PC-9 (cell line): ENCODE results near the gene RILP. TPM values are rescaled to one million over a fixed set of nuclear protein-coding genes. Genes with fewer than 3 reads are reported as not detected.

ENCODE experiments used
- BruUV-seq: library from RNA; stranded (reverse); fragments of 400-500 nt; replicated peaks from 2 replicates; lab custom pipeline; 2021; lab: Mats Ljungman, UMichigan
- CTCF ChIA-PET: fragments of 300-600 bp; sonication (Branson Sonifier 250); formaldehyde crosslinking; loops from one replicate; lab custom pipeline; 2022; ENCODE audit warnings: antibody characterized with exemption; lab: Charles Lee
- POLR2A ChIA-PET: fragments of 300-600 bp; sonication (Branson Sonifier 250); formaldehyde crosslinking; loops from one replicate; lab custom pipeline; 2022; ENCODE audit warnings: antibody characterized with exemption; ENCODE audit not compliant: unreplicated experiment; lab: Charles Lee
- DNase-seq, 2 experiments: peaks; one replicate each; pipeline versions ENCODE4 v3.0.0 to v3.0.0-alpha.2; 2015 to 2022; ENCODE audit warnings: mixed read lengths in 1 of 2
- H2AFZ ChIP-seq: fragments of 200-600 bp; sonication (generic); 2 replicates; pipeline ENCODE4 v1.8.1; 2017; ENCODE audit warnings: antibody characterized with exemption
- H3F3A ChIP-seq: fragments of 200-600 bp; sonication (generic); 2 replicates; pipeline ENCODE4 v1.8.1; 2017; ENCODE audit warnings: antibody characterized with exemption, mild to moderate bottlenecking, low read depth; ENCODE audit not compliant: insufficient read depth
- H3K27ac ChIP-seq: fragments of 200-600 bp; sonication (generic); 2 replicates; pipeline ENCODE4 v1.6.1; 2016; ENCODE audit warnings: mixed run types
- H3K27me3 ChIP-seq: fragments of 200-600 bp; sonication (generic); 2 replicates; pipeline ENCODE4 v1.6.1; 2016; ENCODE audit warnings: low read depth, mixed run types; ENCODE audit not compliant: insufficient read depth
- H3K36me3 ChIP-seq: fragments of 200-600 bp; sonication (generic); 2 replicates; pipeline ENCODE4 v1.6.1; 2016; ENCODE audit warnings: low read depth, mixed run types
- H3K4me1 ChIP-seq: fragments of 200-600 bp; sonication (generic); replicated peaks from 2 replicates; pipeline ENCODE4 v1.6.1; 2016; ENCODE audit warnings: mixed run types; ENCODE audit not compliant: insufficient read depth
- H3K4me2 ChIP-seq: fragments of 200-600 bp; sonication (generic); 2 replicates; pipeline ENCODE4 v1.6.1; 2017; ENCODE audit warnings: mixed run types
- H3K4me3 ChIP-seq: fragments of 200-600 bp; sonication (generic); 2 replicates; pipeline ENCODE4 v1.6.1; 2016; ENCODE audit warnings: mixed run types
- H3K79me2 ChIP-seq: fragments of 200-600 bp; sonication (generic); 2 replicates; pipeline ENCODE4 v1.6.1; 2017; ENCODE audit warnings: low read depth, mixed run types
- H3K9me2 ChIP-seq: fragments of 200-600 bp; sonication (generic); 2 replicates; pipeline ENCODE4 v1.8.1; 2017; ENCODE audit warnings: mild to moderate bottlenecking; ENCODE audit not compliant: insufficient read depth
- H3K9me3 ChIP-seq: fragments of 200-600 bp; sonication (generic); 2 replicates; pipeline ENCODE4 v1.8.1; 2016; ENCODE audit warnings: low read depth; ENCODE audit not compliant: insufficient read depth
- H4K20me1 ChIP-seq: fragments of 200-600 bp; sonication (generic); 2 replicates; pipeline ENCODE4 v1.8.1; 2017; ENCODE audit not compliant: insufficient read depth
- EZH2 ChIP-seq: fragments of 200-600 bp; sonication (generic); IDR thresholded peaks from 2 replicates; pipeline ENCODE4 v1.8.0; 2017; ENCODE audit warnings: antibody characterized with exemption, low read depth
- intact Hi-C: fragments of 100-400 bp; cut with micrococcal nuclease; formaldehyde crosslinking; loops from one replicate; pipeline ENCODE4 v1.10.0; 2022; ENCODE audit not compliant: unreplicated experiment
- total RNA-seq: library from RNA; stranded (reverse); gene quantifications from 2 replicates; pipeline ENCODE4 v1.2.3, GENCODE V29; 2021
- TF ChIP-seq, protein P1 (sequence below): fragments of 200-600 bp; sonication (generic); conservative IDR thresholded peaks from 2 replicates; pipeline ENCODE4 v1.6.1; 2017; ENCODE audit warnings: mixed run types, antibody characterized with exemption, mild to moderate bottlenecking, moderate library complexity

RILP gene
- total RNA-seq, 1 experiment from 2014 or later = 9.6 TPM

DNA sequence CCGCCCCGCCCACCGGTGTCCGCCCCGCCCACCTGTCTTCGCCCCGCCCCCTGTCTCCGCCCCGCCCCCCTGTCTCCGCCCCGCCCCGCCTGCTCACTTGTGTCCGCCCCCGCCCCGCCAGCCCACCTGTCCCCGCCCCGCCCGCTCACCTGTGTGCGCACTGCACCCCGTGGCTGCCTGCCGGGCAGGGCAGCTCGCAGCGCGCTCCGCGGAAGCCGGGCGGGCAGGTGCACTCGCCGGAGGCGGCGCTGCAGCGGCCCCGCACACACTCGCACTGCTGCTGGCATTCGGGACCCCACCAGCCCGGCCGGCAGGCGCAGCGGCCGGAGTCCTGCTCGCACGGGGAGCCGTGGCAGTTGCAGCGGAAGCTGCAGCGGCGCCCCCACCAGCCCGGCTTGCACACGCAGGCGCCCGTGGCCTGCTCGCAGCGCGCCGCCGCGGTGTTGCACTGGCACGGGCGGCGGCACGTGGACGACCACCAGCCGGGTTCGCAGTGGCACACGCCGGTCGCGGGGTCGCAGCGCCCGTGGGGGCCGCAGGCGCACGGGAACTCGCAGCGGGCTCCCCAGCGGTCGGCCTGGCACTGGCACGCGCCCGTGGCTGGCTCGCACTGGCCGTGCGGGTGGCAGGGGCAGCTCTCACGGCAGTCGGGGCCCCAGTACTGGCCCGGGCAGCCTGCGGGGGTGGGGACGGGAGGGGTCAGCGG lies 6.2 kb downstream of the RILP start:
- Histone ChIP-seq H3F3A (peaks cover 8% of the 10 kb centered on the region; the same call in 1 of the 2 replicates), H3K4me2 (peak overlapping the region; percentile 87), H3K4me3 (peak overlapping the region; percentile 86), H3K27me3 (no peaks in the 10 kb centered on the region), H3K27ac (no peak overlapping the region), H2AFZ (peak overlapping the region; percentile 79), H3K79me2 (no peaks in the 10 kb centered on the region), H3K36me3 (no peaks in the 10 kb centered on the region), H3K4me1 (peaks cover 24% of the 10 kb centered on the region), H3K9me3 (no peaks in the 10 kb centered on the region), H3K9me2 (no peaks in the 10 kb centered on the region), H4K20me1 (no peaks in the 10 kb centered on the region)
- DNase-seq = peak; percentile 72 to 89
- intact Hi-C loops = loop anchor here (2.0 to 10.0 kb wide), 3 partner anchors 81 to 761 kb away; partner anchors contain the start of genes MNT and PITPNA
- BruUV-seq = no TSS peak
- TF ChIP-seq, protein P1, sequence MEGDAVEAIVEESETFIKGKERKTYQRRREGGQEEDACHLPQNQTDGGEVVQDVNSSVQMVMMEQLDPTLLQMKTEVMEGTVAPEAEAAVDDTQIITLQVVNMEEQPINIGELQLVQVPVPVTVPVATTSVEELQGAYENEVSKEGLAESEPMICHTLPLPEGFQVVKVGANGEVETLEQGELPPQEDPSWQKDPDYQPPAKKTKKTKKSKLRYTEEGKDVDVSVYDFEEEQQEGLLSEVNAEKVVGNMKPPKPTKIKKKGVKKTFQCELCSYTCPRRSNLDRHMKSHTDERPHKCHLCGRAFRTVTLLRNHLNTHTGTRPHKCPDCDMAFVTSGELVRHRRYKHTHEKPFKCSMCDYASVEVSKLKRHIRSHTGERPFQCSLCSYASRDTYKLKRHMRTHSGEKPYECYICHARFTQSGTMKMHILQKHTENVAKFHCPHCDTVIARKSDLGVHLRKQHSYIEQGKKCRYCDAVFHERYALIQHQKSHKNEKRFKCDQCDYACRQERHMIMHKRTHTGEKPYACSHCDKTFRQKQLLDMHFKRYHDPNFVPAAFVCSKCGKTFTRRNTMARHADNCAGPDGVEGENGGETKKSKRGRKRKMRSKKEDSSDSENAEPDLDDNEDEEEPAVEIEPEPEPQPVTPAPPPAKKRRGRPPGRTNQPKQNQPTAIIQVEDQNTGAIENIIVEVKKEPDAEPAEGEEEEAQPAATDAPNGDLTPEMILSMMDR = no peak; the same call in 1 of the 2 replicates
- TF ChIP-seq EZH2 = no peak
- ChIA-PET CTCF (interaction anchor here (0.5 to 0.6 kb wide), 2 partner anchors 11 to 83 kb away, joined by 3 read pairs; no protein-coding TSS in a partner anchor), POLR2A (interaction anchor here (0.6 to 0.8 kb wide), 3 partner anchors 81 to 376 kb away, joined by 3 to 10 read pairs (median 5); partner anchors contain the start of gene PITPNA)

DNA sequence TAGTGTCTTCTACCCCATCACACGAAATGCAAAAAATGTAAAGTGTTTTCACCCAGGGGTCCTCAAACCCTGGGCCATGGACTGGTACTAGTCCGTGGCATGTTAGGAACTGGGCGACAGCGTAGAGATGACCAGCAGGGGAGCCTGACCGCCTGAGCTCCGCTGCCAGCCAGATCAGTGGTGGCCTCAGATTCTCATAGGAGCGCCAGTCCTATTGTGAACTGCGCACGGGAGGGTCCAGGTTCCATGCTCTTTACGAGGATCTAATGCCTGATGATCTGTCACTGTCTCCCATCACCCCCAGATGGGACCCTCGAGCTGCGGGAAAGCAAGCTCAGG lies 8.6 kb downstream of the RILP start:
- intact Hi-C loops = loop anchor here (10.0 kb wide), 2 partner anchors 276 to 764 kb away; partner anchors contain the start of gene MNT
- Histone ChIP-seq H3K9me3 (no peaks in the 10 kb centered on the region), H3F3A (peaks cover 5% of the 10 kb centered on the region; the same call in 1 of the 2 replicates), H3K79me2 (no peaks in the 10 kb centered on the region), H3K27ac (no peak overlapping the region), H3K4me3 (no peak overlapping the region), H3K36me3 (no peaks in the 10 kb centered on the region), H3K4me1 (peaks cover 24% of the 10 kb centered on the region), H3K27me3 (no peaks in the 10 kb centered on the region), H4K20me1 (no peaks in the 10 kb centered on the region), H3K9me2 (no peaks in the 10 kb centered on the region), H3K4me2 (no peak overlapping the region), H2AFZ (no peak overlapping the region)
- ChIA-PET CTCF (no interaction called here), POLR2A (interaction anchor here (0.5 kb wide), 1 partner anchor 661 kb away, joined by 6 read pairs; the partner anchor contains the start of gene NXN)
- TF ChIP-seq, protein P1 = no peak
- TF ChIP-seq EZH2 = no peak
- DNase-seq = no peak
- no TSS peak for BruUV-seq

DNA sequence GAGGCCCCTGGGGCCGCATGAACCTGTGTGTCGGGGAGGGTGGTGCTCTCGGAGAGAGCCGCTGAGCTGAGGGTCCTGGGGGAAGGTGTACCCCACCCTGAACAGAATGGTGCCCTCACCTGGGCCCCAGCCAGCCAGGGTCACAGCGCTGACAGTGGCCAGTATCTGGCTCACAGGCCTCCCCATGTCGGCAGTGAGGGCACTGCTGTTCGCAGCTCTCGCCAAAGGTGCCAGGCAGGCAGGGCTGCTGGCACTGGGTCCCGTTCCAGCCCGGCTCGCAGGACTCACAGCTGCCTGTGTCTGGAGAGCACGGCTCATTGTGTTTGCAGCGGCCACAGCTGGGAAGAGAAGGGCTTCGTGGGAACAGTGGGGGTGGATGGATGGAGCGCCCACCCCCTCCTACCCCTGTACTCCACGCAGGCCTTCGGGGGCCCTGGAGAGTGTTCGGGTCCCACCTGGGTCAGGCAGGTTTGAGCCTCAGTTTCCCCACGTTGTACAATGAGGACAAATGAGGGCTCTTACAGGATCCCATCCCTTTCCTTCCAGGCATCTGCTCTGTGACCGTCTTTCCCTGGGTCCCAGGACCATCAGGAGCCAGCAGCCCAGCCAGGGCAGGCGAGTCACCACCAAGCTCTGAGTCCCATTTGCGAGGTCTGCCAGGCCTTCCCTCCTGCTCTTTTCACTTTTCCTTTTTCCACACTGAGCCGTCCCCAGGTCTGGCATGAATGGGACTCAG lies 9.2 kb downstream of the RILP start:
- no TSS peak for BruUV-seq
- Histone ChIP-seq H3K4me2 (no peak overlapping the region), H3K4me3 (no peak overlapping the region), H3K9me3 (no peaks in the 10 kb centered on the region), H2AFZ (no peak overlapping the region), H4K20me1 (no peaks in the 10 kb centered on the region), H3K36me3 (no peaks in the 10 kb centered on the region), H3K79me2 (no peaks in the 10 kb centered on the region), H3K4me1 (peaks cover 24% of the 10 kb centered on the region), H3K9me2 (no peaks in the 10 kb centered on the region), H3F3A (peaks cover 5% of the 10 kb centered on the region; the same call in 1 of the 2 replicates), H3K27me3 (no peaks in the 10 kb centered on the region), H3K27ac (no peak overlapping the region)
- no peak for DNase-seq
- POLR2A ChIA-PET = no interaction called here
- intact Hi-C loops = loop anchor here (10.0 kb wide), 2 partner anchors 276 to 764 kb away; partner anchors contain the start of gene MNT
- CTCF ChIA-PET = no interaction called here
- TF ChIP-seq, protein P1 = no peak
- no peak for TF ChIP-seq EZH2
